Retinal pigment epithelial cell (primary cell): ENCODE results near the gene PPARD.

ENCODE experiments used
- DNase-seq: peaks from one replicate; pipeline ENCODE4 v3.0.0-alpha.2; 2010; ENCODE audit warnings: low read depth
- H3K4me3 ChIP-seq: 2 replicates; pipeline ENCODE4 v1.5.1; 2011; ENCODE audit warnings: mild to moderate bottlenecking, low read length, control low read depth, moderate library complexity
- TF ChIP-seq, protein P1 (sequence below): conservative IDR thresholded peaks from 2 replicates; pipeline ENCODE4 v1.5.1; 2011; ENCODE audit warnings: low read depth, low read length, control low read depth, inconsistent platforms

Gene PPARD

DNA sequence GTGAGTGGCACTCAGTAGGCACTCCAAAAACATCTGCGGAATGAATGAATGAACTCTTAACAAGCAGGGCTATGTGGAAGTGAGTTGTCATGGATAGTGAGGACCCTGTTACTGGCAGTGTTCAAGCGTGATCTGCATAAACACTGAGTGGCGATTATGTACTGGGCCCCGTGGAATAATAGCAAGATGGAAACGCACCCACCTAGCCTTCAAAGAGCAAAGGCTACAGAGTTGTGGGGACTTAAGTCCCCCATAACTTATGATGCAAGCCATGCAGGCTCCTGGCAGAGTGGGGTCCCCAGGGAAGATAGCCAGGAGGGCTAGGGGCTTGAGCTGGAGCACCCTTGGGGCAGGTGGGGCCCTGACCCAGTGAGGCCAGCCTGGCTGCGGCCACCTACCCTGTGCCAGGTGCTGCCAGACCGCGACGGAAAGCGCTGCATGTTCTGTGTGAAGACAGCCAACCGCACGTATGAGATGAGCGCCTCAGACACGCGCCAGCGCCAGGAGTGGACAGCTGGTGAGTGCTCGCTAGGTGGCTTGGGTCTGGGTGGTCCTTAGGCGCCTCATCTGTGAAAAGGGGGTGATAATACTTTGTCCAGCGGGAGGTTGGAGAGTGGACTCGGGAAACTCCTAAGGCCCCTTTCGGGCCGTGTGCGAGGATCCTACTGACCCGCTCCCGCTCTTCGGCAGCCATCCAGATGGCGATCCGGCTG lies 24.7 kb upstream of the PPARD start:
- peak overlapping the region; percentile 73 for H3K4me3 ChIP-seq
- TF ChIP-seq, protein P1, sequence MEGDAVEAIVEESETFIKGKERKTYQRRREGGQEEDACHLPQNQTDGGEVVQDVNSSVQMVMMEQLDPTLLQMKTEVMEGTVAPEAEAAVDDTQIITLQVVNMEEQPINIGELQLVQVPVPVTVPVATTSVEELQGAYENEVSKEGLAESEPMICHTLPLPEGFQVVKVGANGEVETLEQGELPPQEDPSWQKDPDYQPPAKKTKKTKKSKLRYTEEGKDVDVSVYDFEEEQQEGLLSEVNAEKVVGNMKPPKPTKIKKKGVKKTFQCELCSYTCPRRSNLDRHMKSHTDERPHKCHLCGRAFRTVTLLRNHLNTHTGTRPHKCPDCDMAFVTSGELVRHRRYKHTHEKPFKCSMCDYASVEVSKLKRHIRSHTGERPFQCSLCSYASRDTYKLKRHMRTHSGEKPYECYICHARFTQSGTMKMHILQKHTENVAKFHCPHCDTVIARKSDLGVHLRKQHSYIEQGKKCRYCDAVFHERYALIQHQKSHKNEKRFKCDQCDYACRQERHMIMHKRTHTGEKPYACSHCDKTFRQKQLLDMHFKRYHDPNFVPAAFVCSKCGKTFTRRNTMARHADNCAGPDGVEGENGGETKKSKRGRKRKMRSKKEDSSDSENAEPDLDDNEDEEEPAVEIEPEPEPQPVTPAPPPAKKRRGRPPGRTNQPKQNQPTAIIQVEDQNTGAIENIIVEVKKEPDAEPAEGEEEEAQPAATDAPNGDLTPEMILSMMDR: no peak
- DNase-seq: no peak

DNA sequence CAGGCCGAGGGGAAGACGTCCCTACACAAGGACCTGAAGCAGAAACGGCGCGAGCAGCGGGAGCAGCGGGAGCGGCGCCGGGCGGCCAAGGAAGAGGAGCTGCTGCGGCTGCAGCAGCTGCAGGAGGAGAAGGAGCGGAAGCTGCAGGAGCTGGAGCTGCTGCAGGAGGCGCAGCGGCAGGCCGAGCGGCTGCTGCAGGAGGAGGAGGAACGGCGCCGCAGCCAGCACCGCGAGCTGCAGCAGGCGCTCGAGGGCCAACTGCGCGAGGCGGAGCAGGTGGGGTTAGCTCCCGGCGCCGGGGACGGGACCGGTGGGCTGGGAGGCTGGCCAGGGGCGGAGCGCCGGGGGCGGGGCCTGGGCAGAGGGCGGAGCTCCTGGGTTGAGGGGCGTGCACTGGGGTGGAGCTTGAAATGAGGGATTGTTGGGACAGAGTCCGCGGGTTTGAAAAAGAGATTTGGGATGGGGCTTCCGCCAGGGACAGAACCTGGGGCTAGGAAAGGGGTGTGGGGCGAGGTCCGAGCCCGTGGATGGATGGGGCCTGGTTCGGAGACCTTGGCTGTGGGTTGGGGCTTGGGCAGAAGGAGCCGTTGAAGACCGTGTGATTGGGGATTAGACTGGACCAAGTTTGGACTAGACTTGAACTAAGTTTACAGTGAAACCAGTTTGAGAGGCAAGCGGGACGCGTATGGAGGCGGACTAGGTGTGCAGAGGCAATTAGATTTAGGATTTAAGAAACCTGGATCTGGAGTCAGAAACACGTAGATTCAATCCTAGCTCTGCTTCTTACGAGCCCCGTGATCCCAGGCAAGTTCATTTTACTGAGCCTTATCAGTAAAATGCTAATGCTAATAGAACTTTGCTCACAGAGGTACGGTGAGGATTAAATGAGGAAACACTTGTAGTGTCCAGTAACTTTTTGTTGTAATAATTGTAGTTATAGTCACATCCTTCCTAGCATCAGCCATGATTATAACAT lies 23.9 kb upstream of the PPARD start:
- DNase-seq: peak; percentile 56

DNA sequence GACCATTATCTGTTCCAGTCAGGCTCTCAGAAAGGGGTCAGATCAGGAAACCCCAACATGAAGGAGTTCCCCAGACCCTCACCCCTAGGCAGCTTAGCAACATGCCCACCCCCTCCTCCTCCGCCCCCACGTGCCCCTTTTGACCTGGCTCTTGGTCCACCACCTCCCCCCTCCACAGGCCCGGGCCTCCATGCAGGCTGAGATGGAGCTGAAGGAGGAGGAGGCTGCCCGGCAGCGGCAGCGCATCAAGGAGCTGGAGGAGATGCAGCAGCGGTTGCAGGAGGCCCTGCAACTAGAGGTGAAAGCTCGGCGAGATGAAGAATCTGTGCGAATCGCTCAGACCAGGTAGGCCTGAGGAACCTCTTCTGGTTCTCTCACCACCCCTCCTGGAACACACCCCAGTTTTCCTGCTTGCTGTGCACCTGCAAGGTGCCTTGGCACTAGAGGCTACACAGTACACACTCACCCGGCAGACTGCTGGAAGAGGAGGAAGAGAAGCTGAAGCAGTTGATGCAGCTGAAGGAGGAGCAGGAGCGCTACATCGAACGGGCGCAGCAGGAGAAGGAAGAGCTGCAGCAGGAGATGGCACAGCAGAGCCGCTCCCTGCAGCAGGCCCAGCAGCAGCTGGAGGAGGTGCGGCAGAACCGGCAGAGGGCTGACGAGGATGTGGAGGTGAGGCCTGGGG lies 22.9 kb upstream of the PPARD start:
- no peak for DNase-seq
- TF ChIP-seq, protein P1: no peak
- H3K4me3 ChIP-seq: no peak overlapping the region

More for the DNA sequence above, 23.9 kb upstream of the PPARD start:
- peak overlapping the region; percentile 73 for H3K4me3 ChIP-seq
- TF ChIP-seq, protein P1: no peak

DNA sequence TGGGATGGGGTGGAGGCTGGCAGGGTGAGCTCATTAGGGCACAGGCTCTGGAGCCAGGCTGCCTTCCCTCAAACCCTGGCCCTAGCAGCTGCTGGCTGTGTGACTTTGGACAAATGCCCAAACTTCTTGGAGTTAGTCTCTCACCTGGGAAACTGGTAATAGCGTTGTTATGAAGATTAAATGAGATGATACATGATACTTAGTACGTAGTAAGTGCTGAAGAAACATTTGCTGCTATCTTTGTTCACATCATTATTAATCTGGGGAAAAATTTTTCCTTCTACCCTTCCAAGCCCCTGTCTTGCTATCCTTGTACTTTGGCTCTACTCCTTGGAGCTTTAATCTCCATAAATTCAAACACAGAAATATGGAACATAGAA lies 22.3 kb upstream of the PPARD start:
- no peak overlapping the region for H3K4me3 ChIP-seq
- TF ChIP-seq, protein P1: no peak
- DNase-seq: no peak

DNA sequence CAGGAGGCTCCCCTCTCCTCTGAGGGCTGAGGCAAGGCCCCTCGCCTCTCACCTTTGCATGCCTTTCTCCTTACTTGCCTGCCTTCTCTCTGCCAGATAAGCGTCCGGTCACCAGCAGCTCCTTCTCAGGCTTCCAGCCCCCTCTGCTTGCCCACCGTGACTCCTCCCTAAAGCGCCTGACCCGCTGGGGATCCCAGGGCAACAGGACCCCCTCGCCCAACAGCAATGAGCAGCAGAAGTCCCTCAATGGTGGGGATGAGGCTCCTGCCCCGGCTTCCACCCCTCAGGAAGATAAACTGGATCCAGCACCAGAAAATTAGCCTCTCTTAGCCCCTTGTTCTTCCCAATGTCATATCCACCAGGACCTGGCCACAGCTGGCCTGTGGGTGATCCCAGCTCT lies 21.3 kb upstream of the PPARD start:
- TF ChIP-seq, protein P1: no peak
- no peak for DNase-seq
- H3K4me3 ChIP-seq: no peak overlapping the region

DNA sequence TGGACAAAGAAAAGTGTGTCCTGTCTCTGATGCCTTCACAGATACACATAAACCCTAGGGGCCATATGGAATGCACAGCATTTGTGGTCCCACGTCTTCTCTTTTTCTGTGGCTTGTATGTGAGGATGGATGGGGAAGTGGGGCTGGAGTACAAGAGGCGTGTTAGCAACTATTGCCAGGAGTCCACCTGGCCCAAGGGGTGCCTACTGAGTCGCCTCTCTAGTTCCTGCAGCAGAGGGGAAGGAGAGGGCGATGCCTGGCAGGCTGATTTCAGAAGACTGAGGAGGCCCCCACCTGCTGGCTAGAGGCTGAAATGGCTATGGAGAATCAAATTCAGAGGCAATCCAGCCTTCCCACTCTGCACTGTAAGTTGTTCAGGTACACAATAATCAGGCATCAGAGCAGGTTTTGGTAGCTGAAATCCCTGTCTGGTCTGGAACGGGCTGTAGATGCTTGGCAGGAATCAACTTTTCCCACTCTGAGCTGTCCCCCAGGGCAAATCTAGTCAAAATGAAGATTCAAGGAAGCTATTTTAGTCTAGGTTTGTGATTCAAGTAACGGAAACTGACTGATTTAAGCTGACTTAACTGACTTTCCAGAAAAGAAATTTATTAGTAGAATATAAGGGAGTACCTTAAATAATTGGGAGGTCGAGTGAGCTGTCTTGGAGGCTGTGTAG lies 14.9 kb upstream of the PPARD start:
- no peak for DNase-seq
- TF ChIP-seq, protein P1: peak; percentile 81
- no peak overlapping the region for H3K4me3 ChIP-seq
